Measurements from ENCODE around the gene GPR68.
"Not testable (repeated sequence)": the region's sequence is repeated elsewhere in the genome, so short reads cannot be mapped to it uniquely, and the experiment has no call there.

The GPR68 gene

DNA sequence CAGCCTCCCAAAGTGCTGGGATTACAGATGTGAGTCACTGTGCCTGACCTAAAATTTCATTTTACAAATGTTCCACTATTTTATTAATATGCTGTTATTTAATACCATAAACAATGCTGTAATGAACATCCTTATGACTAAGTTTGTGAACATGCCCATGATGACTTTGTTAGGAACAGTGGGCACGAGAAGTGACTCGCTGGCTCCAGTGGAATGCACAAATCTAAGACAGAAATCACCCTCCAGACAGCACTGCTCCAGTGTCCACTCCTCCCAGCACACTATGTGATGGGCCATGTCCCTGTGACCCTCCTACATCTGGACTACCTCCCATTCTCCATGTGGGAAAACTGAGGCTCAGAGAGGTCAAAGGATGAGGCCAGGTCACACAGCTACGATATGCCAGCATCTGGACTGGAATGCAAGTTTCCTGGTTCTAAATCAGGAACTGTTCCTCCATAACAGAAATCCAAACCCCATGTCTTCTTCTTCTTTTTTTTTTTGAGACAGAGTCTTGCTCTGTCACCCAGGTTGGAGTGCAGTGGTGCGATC is 57.9 kb downstream of the GPR68 start:
- Histone ChIP-seq H3K4me3 (ENCODE audit: low read length) (no peak overlapping the region), H3K79me2 (ENCODE audit: low read length) (no peaks in the 10 kb centered on the region), H3K27me3 (ENCODE audit: low read depth, low read length) (no peaks in the 10 kb centered on the region), H3K4me1 (ENCODE audit: low read length) (no peaks in the 10 kb centered on the region), H3K4me2 (ENCODE audit: low read length) (no peak overlapping the region), H3K9me3 (ENCODE audit: insufficient read depth, low read length) (no peaks in the 10 kb centered on the region), H3K36me3 (replicated peaks; ENCODE audit: low read depth, low read length) (peaks cover 26% of the 10 kb centered on the region), H2AFZ (ENCODE audit: low read depth, low read length) (no peak overlapping the region), H3K27ac (ENCODE audit: low read length) (no peak overlapping the region), H3K9ac (ENCODE audit: low read length) (no peak overlapping the region), H4K20me1 (ENCODE audit: insufficient read depth, low read length) (no peaks in the 10 kb centered on the region)
- no peak for TF ChIP-seq EZH2phosphoT487 (IDR thresholded peaks at IDR 0.05; ENCODE audit: low read depth)
- TF ChIP-seq, protein P1, sequence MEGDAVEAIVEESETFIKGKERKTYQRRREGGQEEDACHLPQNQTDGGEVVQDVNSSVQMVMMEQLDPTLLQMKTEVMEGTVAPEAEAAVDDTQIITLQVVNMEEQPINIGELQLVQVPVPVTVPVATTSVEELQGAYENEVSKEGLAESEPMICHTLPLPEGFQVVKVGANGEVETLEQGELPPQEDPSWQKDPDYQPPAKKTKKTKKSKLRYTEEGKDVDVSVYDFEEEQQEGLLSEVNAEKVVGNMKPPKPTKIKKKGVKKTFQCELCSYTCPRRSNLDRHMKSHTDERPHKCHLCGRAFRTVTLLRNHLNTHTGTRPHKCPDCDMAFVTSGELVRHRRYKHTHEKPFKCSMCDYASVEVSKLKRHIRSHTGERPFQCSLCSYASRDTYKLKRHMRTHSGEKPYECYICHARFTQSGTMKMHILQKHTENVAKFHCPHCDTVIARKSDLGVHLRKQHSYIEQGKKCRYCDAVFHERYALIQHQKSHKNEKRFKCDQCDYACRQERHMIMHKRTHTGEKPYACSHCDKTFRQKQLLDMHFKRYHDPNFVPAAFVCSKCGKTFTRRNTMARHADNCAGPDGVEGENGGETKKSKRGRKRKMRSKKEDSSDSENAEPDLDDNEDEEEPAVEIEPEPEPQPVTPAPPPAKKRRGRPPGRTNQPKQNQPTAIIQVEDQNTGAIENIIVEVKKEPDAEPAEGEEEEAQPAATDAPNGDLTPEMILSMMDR (IDR thresholded peaks at IDR 0.05; ENCODE audit: low read depth, low read length), result no peak

DNA sequence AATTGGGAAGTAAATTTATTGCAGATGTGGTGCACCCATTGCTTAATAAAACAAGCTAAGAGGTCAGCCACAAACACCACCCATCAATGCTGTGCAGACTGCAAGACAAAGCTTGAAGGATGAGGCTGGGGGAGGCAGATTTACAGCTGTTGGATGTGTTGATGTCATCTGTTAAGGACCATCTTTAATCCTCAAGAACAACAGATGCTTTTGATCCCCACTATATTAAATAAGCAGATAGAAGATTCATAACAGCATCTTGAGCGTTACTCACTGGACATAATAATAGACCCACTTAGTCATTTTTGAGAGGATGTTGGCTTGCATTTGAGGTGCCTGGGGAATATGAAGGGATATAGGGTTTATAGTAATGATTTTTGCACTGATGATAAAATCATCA is 58.8 kb downstream of the GPR68 start:
- peaks cover 28% of the 10 kb centered on the region for H3K36me3 ChIP-seq (replicated peaks; ENCODE audit: low read depth, low read length)
- TF ChIP-seq EZH2phosphoT487 (IDR thresholded peaks at IDR 0.05; ENCODE audit: low read depth), result no peak
- TF ChIP-seq, protein P1 (IDR thresholded peaks at IDR 0.05; ENCODE audit: low read depth, low read length), result no peak
- no peak overlapping the region for H3K27ac ChIP-seq (ENCODE audit: low read length)
- no peaks in the 10 kb centered on the region for H3K9me3 ChIP-seq (ENCODE audit: insufficient read depth, low read length)
- no peaks in the 10 kb centered on the region for H3K79me2 ChIP-seq (ENCODE audit: low read length)
- H3K27me3 ChIP-seq (ENCODE audit: low read depth, low read length), result no peaks in the 10 kb centered on the region
- no peaks in the 10 kb centered on the region for H4K20me1 ChIP-seq (ENCODE audit: insufficient read depth, low read length)
- no peak overlapping the region for H3K9ac ChIP-seq (ENCODE audit: low read length)
- H3K4me3 ChIP-seq (ENCODE audit: low read length), result no peak overlapping the region
- no peaks in the 10 kb centered on the region for H3K4me1 ChIP-seq (ENCODE audit: low read length)
- H3K4me2 ChIP-seq (ENCODE audit: low read length), result no peak overlapping the region
- H2AFZ ChIP-seq (ENCODE audit: low read depth, low read length), result no peak overlapping the region

DNA sequence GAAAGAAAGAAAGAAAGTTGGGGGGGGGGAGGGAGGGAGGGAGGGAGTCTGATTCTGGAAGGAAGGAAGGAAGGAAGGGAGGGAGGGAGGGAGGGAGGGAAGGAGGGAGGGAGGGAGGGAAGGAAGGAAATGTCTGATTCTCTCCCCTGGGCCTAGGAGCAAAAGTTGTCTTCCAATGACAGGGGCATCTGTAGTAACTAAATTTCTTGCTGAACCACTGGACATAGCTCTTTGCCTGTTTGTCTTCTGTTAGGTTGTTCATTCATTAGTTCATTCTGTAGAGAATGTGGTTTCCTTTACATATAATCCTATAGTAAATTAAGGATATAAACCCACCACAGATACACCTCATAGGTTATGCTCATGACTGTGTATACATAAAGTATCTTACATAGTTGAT is 59.9 kb downstream of the GPR68 start:
- no peaks in the 10 kb centered on the region for H3K79me2 ChIP-seq (ENCODE audit: low read length)
- no peaks in the 10 kb centered on the region for H4K20me1 ChIP-seq (ENCODE audit: insufficient read depth, low read length)
- H3K36me3 ChIP-seq (replicated peaks; ENCODE audit: low read depth, low read length), result peaks cover 26% of the 10 kb centered on the region

DNA sequence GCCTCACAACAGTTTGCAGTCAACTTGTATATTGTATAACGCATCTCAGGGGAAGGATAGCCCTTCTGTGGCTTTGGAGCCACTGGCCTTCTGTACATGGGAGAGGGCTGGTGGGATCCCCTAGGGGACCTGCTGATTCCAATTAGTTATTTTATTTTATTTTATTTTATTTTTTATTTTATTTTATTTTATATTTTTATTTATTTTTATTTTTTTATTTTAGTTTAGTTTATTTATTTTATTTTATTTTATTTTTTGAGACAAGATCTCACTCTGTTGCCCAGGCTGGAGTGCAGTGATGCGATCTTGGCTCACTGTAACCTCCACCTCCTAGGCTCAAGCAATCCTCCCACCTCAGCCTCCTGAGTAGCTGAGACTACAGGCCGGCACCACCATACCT is 61.8 kb downstream of the GPR68 start:
- H3K9me3 ChIP-seq (ENCODE audit: insufficient read depth, low read length); H3K79me2 ChIP-seq (ENCODE audit: low read length); H3K4me3 ChIP-seq (ENCODE audit: low read length); H3K4me2 ChIP-seq (ENCODE audit: low read length); H3K9ac ChIP-seq (ENCODE audit: low read length); H4K20me1 ChIP-seq (ENCODE audit: insufficient read depth, low read length); H2AFZ ChIP-seq (ENCODE audit: low read depth, low read length); H3K4me1 ChIP-seq (ENCODE audit: low read length); H3K27me3 ChIP-seq (ENCODE audit: low read depth, low read length); H3K27ac ChIP-seq (ENCODE audit: low read length): not testable (repeated sequence)
- H3K36me3 ChIP-seq (replicated peaks; ENCODE audit: low read depth, low read length), result peaks cover 16% of the 10 kb centered on the region

More for the DNA sequence above, 59.9 kb downstream of the GPR68 start:
- Histone ChIP-seq H3K4me3 (ENCODE audit: low read length) (no peak overlapping the region), H3K27me3 (ENCODE audit: low read depth, low read length) (no peaks in the 10 kb centered on the region), H3K4me2 (ENCODE audit: low read length) (no peak overlapping the region), H3K27ac (ENCODE audit: low read length) (no peak overlapping the region), H2AFZ (ENCODE audit: low read depth, low read length) (no peak overlapping the region), H3K4me1 (ENCODE audit: low read length) (no peaks in the 10 kb centered on the region), H3K9me3 (ENCODE audit: insufficient read depth, low read length) (no peaks in the 10 kb centered on the region), H3K9ac (ENCODE audit: low read length) (no peak overlapping the region)
- TF ChIP-seq, protein P1 (IDR thresholded peaks at IDR 0.05; ENCODE audit: low read depth, low read length), result no peak
- TF ChIP-seq EZH2phosphoT487 (IDR thresholded peaks at IDR 0.05; ENCODE audit: low read depth), result no peak

Data from OCI-LY3 (cell line).